Fibroblast of peridontal ligament (primary cell): Measurements from ENCODE around the gene ARHGAP25.

Experiments
- DNase-seq: peaks from one replicate; pipeline ENCODE4 v3.0.0-alpha.2; 2010; ENCODE audit errors: extremely low read depth

ARHGAP25 gene

DNA sequence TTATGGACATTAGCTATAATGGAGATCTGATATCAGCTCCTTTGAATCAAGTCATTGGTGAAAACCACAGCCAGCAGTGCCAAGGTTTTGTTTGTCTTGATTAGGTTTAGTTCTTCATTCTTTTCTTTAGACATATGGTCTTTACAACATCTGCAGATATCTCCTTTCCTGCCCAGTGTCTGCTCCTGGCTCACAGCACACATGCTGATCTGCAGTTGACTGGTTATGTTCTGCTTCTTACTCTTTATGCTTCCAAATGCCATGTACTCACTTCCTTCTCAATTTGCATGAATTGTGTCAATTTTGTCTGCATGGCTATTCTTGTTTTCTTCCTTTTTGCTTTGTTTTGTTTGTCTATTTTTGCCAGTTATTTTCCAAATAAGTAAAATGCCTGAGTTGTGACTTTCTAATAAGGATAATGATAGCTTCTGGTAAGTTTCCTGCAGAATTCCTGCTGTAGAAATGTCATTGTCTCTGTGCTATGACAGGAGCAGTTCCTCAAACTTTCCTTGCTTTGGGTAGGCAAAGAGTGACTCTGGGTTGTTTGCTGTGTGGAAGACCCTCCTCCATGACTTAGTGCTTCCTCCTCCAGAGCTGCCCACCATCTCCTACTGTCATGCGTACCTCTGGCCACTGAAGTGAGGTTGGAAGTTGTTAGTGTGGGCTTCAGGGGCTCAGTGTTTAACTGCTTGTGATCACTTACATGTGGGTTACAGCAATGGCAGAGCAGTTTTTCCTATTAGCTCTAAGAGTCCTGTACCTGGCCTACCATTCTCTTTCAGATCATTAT is 8.2 kb downstream of the ARHGAP25 start:
- DNase-seq: no peak

DNA sequence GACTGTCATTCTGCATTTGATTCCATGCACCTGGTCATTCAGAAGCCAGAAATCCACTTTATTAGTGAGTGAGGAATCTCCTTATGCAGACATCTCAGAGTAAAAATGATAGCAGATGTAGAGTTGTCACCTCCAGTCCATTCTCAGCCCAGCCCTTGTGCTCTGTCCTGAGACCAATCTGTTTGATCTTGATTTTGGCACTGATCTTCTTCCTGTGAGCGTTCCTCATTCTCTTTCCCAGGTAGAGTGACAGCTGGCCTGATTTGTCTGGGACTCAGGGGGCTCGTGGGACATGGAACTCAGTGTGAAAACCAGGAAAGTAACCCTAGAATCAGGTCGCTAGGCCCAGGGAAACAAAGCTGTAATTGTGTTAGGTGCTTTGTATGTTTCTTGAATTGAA is 8.9 kb downstream of the ARHGAP25 start:
- DNase-seq: no peak

DNA sequence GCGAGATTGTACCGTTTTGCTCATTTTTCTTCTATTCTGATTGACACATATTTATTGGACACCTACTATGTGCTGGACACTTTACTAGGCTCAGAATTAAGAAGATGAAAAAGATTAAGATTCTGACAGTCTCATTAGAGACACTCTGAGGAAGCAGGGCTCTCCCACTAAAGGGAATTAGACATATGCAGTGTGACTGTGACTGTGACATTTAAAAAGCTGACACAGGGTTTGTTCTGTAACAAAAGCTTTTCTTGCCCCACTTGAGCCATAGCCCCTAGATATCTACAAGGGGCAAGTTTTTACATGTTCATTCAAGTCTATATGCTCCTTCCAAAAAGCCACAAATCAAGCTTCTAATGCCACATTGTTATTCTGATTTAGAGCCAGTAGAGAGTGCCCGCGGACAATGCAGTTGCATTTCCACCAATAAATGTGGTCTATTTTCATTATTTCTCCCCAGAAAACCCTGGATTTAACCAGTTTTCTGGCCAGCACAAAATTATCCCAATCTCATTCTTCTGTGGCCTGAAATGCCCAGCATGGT is 9.8 kb downstream of the ARHGAP25 start:
- peak; percentile 18 for DNase-seq

DNA sequence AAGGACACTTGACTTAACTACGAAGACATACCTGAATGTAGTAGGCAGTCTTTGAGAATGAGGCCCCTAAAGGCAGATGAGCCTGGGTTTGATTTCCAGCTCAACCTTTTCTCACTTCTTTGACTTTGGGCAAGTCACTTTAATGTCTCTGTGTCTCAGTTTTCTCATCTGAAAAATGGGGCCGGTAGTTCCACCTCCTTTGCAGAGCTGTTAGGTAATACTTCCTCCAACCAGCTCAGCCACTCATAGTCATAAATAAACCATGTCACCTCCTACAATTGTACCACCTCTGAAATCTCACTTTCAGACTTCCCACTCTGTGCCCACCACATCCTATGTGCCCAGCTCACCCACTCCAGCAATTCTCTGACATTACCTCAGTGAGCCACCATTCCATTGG is 10.4 kb downstream of the ARHGAP25 start:
- no peak for DNase-seq

DNA sequence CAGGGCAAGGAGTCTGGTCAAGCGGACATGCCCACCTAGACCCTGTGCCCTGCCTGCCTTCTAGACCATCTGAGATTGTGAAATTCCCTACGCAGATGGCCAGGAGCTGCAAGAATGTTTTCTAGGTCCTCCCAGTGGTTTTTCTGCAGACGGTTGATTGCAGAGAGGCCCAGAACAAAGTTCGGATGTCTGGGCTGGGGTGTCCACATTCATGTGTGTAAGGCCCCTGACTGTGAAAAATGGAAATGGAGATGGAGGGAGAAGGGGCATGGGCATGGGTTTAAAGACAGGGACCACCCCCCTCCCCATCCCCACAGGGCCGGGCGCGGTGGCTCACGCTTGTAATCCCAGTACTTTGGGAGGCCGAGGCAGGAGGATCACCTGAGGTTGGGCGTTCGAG is 11.8 kb downstream of the ARHGAP25 start:
- no peak for DNase-seq

DNA sequence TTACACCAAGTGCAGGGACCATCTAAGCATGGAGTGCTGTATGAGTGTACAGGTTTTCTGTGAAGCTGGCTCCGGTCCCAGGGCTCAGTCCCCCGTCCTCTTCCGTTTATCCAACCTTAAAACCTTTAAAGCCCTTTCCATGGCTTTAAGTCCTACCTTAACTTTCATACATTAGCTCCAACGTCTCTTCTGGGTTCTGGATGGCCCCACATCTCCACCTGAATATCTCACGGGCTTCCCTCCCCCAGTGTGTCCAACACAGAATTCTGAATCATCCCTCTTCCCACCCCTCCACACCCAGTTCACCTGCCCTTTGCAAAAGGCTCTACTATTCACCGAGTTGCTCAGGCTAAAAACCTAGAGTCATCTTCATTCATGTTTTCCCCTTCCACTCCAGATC is 12.8 kb downstream of the ARHGAP25 start:
- no peak for DNase-seq

DNA sequence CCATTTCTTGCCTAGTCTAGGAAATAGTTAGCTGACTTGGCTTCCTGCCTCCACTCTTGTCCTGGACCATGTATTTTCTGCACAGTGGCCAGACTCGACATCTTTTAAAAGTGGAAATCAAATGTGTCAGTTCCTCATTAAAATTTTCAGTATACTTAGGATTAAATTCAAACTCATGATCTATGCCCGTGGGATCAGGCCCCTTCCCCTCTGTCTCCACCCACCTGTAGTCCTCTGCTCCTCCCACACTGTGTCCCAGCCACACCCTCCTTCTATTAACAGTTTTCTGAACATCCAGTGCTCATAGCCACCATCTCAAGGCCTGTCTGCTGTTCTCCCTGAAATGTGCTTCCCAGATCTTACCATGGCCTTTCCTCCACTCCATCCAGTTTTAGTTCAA is 13.3 kb downstream of the ARHGAP25 start:
- DNase-seq: no peak

DNA sequence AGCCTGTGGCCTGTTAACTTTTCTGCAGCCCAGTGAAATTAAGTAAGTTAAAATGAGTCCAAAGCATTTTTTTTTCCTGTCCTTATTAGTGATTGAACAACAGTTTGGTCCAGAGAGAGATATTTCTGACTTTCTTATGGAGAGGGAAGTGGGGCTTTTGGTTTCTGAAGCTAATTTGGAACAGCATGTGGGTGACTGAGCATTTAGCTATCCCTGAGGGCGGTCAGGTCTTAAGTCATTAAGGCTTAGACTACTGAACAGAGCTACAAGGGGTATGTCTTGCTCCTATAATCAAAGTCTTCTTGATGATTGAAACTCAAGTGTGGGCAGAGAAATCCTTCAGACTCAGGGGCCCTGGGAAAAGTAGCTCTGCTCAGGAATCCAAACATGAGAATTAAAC is 14.0 kb downstream of the ARHGAP25 start:
- no peak for DNase-seq

DNA sequence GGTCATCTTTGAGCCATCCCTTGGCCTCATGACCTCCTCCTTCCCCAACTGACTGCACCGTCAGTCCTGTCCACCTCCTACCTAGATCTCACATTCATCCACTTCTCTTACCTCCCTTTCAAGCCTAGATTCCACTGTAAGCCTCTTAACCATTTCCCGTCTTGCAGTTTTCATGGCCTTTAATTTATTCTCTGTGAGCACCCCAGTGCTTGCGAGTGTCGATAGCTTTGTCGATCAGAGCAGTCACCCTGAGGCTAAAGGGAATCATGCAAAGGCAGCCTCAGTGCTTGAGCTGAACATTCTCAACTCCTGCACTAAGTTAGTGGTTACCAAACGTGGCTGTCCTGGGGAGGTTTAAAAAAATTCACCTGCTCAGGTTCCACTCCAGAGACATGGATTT is 14.7 kb downstream of the ARHGAP25 start:
- no peak for DNase-seq

DNA sequence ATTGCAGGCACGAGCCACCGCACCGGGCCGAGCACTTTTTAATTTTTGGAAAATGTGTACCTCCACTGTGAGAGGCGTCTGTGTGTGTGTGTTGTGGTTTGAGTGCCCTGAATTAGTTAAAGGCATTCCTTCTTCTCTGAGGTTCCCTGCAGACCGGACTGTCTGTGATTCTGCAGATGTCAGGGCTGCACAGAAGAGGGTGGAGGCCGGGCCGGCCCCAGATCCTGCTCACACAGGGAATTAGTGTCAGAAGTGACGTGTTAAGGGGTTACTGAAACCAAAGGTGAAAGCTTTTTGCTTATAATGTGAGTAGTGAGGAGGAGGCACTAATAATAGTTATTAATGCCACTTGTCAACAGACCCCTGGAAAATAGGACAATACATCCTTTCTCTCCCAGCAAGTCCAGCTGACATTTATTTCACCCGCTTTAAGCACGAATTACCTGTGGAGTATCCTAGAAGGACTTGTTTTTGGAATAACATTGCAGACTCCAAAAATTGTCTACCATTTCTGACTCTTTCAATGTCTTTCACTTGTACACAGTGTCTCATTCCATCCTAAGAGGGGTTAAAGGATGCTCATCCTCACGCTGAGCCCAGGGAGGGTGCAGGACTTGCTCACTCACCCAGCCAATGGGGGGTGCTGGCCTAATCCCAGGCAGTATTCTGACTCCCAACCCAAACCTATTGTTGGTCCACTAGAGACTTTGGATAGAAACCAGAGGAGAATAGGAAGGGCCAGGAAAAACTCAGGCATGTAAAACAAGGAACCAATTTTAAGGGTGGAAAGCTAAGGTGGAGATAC is 16.2 kb downstream of the ARHGAP25 start:
- no peak for DNase-seq

DNA sequence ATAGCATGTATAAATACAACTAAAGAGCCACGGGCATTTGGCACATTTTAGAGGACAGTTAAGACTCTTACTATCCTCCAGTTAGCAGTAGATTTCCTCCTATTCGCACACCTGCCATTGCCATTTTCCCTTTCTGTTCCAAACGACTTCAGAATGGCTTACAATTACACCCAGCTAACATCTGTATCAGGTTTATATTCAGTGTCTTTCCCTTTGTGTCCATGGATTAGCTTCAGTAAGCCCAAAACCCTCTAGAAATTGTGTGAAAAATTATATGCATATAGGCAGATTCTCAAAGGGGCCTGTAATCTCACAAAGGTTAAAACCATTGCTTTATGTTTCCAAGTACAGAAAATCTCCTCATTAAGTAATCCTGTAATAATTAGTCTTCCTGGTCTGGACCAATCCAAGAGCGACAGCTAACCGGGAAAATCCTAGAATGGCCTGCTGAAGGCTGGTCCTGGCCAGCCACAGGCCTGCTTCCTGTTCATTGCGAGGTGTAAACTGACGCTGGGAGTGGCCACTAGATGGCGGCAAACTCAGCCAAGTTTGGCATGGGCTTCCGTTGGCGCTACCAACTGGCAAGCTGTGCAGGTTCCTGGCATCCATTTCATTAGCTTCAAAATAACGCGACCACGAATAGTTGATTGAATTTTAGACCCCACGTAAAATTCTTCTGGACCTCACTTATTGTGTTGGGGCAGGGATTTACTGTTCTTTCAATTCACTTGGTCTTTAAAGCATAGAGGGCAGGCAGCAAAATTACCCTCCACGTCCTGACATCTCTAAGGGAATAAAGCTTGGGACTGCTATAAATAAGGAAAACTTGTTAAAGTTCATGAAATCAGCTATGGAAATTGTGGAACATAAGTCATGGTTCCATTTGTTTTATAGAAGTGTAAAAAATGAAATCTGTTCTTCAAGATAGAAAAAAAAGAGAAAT is 17.1 kb downstream of the ARHGAP25 start:
- peak; percentile 89 for DNase-seq

DNA sequence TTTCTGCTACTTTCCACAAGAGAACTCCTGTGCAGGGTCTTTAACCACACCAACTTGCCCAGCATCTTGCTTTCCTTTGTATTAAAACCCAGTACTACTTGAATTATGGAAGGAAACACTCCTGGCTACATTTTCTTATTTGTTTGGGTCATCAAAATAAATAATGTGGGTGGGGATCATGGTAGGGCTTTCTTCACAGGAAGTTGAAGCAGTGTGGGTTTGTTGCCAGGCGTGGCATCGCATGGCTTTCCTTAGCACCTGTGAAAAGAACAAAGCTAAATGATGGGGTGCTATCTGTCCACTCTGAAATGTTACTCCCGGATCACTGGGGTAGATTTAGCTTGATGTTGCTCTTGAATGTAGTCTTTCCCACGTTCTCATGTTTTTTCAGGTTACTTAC is 18.7 kb downstream of the ARHGAP25 start:
- no peak for DNase-seq

DNA sequence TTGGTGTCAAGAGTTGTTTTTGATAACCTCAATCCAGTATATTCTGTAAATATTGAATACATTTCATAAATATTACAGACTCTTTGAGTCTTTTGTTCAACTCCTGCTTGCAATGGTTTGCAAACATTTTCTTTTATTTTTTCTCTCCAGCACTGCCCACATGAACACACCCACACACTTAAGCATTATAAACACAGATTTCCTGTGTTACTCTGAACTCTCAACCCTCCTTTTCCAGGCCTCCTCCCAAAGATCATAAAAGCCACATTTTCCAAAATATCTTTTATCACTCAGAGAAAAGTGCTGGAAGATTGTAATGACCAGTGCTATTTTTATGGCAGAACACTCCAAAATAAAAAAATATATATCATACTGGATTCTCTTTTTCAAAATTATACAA is 20.5 kb downstream of the ARHGAP25 start:
- DNase-seq: peak; percentile 11

DNA sequence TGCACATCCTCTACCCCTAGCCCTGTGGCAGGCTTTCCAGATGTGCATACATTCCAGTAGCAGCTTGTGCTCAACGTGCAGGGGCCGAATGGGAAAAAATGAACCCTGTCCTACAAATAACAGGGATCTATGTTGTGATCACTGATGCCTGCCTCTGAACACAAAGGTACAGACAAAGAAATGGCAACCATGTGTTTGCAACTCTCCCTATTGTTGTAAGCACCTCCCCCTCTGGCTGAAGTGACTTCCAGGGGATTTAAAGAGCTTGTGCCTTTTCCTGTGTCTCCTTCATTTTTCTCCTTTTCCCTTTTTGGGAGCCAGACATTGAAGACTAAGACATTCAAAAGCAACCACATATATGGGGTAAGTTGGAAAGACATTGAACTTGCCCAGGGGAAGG is 21.6 kb downstream of the ARHGAP25 start:
- no peak for DNase-seq

DNA sequence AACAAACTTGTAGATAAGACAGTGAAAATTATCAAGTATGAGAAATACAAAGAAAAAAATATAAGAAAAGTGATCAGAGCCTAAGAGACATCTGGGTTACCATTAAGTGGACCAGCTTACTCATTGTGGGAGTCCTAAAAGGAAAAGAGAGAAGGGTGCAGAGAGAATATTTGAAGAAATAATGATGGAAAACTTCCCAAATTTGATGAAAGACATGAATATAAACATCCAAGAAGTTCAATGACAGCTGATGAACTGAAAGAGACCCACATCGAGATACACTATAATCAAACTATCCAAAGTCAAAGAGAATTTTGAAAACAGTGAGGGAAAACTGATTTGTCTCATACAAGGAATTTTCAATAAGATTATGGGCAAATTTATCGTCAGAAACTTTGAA is 22.5 kb downstream of the ARHGAP25 start:
- no peak for DNase-seq

DNA sequence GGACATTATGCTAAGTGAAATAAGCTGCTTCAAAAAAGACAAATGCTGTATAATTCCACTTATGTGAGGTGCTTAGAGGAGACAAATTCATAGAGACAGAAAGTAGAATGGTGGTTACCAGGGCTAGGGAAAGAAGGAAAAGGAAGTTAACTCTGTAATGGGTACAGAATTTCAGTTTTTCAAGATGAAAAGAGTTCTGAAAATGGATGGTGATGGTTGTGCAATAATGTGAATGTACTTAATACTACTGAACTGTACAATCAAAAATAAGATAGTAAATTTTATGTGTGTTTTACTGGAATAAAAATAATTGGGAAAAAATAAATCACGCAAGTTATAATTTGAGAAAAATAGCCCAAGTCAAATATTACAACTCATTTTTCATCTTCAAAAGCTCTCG is 27.5 kb downstream of the ARHGAP25 start:
- no peak for DNase-seq

DNA sequence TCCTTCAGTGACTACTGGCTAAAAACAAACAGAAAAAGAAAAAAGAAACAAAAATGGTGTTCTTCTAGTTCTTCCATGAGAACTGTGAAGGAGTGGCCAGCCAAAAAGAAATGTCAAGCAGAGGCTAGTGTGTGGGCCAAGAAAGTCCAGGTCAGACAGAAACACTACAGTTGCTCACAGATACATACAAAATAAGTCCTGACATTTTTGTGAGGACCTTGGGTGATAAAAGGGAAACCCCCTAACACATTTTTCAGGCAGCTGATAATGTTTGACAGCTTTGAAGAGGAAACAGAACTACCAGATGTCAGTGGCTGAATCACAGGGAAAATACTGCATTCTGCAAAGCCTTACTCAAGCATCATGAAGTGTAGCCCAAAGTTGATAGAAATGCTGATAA is 28.1 kb downstream of the ARHGAP25 start:
- DNase-seq: no peak

DNA sequence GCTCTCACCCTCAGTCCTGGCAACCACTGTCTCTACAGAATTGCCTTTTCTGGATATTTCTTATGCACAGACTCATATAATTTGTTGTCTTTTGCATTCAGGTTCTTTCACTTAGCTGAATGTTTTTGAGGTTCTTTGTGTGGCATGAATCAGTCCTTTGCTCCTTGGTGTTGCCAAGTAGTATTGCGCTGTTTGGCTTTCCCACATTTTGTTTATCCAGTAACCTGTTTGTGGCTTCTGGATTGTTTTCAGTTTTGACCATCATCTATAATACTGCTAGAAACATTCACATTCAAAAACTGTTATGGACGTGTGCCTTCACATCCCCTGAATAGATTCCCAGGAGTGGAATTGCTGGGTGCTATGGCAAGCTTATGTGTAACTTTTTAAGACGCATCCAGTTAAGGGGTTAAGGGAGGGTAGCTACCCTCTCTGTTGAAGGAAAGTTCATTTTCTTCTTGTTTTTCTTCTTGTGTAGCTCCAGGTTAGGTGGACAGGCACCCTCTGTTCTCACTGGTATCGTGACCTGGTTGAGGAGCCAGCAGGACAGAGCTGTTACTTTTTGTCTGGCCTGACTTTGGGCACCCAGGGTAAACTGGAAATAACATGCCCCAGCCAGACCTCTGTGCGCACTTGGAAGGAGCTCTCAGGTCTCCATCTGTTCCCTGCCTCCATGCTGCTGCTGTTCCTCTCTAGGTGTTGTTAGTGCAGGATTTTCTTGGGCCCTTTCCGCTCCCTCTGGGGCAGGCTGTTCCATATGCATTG is 29.6 kb downstream of the ARHGAP25 start:
- DNase-seq: peak; percentile 11

DNA sequence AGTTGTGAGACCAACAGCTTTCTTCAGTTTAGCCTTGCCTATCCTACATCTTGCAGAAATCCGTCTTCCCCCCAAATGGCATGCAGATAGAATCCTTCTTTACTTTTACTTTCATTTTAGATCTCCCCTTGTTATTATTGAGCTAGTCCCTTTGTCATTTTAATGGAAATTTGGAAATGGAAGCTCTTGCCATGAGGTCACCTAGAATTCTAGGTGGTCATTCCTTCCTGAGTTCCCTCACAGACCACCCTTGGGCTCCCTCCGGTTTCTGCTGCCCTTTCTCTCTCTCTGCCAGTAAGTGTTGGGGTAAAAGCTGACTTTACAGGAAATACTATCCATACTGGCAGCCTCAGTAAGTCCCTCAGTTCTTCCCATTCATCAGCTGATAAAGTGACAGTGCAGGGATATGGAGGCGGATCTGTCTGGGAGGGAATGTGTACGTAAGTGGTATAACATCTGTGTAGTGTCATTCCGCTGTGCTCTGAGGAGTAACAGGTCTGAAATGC is 30.2 kb downstream of the ARHGAP25 start:
- DNase-seq: no peak

DNA sequence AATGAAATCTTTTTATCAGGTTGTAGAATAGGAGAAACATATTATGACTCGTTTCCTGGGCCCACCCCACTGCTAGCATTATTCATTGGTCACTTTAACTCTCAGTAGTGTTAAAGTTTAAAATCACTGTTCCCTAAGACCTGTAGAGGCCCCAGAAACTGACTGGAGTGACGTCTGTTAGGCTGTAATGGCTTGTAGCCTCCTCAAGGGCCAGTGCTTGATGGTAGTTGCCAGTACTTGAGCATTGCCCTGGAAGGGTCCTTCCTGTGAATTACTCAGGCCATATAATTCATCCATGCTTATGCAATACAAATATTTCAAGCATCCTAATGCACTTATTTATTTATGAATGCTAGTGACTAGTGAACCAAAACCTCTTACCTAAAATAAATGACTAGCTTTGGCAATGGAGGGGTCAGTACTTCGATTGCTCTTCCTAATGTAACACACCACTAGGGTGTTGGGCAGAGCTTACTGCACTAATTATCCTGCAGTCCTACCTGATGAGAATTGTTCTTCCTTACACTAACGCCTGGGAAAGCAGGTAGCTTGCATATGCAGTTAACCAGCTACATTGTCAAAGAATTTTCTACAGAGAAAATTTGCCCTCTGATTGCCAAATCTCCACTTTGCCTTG is 31.2 kb downstream of the ARHGAP25 start:
- DNase-seq: no peak
